Measurements from ENCODE around the gene TXN. TPM values are rescaled to one million over a fixed set of nuclear protein-coding genes. Genes with fewer than 3 reads are reported as not detected.

TXN gene
- total RNA-seq, 4 donors from 2014 or later, result 472 to 921 (median 819) TPM

DNA sequence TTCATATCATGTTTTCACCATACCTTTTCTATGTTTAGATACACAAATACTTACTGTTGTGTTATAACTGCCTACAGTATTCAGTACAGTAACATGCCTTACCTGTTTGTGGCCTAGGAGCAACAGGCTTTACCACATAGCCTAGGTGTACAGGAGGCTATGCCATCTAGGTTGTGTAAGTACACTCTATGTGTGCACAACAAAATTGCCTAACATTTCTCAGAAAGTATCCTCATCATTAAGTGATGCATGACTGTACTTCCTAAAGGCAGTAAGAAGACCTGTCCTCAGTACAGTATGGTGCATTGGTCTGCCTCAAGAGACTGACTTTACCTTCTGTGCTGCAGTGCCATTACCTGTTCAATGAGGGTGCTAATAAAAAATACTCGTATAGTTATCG is 7.9 kb downstream of the TXN start:
- Histone ChIP-seq H3K4me3 (no peak overlapping the region), H3K27ac (no peak overlapping the region), H3K27me3 (no peaks in the 10 kb centered on the region), H3K36me3 (peaks cover 10 to 80% (median 18%) of the 10 kb centered on the region in 3 donors), H3K4me1 (peaks cover 0 to 43% (median 3%) of the 10 kb centered on the region in 3 donors), H3K9me3 (no peaks in the 10 kb centered on the region)
- no peak for DNase-seq
- TF ChIP-seq, protein P1, sequence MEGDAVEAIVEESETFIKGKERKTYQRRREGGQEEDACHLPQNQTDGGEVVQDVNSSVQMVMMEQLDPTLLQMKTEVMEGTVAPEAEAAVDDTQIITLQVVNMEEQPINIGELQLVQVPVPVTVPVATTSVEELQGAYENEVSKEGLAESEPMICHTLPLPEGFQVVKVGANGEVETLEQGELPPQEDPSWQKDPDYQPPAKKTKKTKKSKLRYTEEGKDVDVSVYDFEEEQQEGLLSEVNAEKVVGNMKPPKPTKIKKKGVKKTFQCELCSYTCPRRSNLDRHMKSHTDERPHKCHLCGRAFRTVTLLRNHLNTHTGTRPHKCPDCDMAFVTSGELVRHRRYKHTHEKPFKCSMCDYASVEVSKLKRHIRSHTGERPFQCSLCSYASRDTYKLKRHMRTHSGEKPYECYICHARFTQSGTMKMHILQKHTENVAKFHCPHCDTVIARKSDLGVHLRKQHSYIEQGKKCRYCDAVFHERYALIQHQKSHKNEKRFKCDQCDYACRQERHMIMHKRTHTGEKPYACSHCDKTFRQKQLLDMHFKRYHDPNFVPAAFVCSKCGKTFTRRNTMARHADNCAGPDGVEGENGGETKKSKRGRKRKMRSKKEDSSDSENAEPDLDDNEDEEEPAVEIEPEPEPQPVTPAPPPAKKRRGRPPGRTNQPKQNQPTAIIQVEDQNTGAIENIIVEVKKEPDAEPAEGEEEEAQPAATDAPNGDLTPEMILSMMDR (IDR thresholded peaks at IDR 0.05), result no peak
- TF ChIP-seq POLR2A (IDR thresholded peaks at IDR 0.05), result no peak
- WGBS, 2 donors, result 37 to 82% methylated on average over 2 of the region's 2 CpGs
- intact Hi-C loops (cut with DNase I), result no loop called here

DNA sequence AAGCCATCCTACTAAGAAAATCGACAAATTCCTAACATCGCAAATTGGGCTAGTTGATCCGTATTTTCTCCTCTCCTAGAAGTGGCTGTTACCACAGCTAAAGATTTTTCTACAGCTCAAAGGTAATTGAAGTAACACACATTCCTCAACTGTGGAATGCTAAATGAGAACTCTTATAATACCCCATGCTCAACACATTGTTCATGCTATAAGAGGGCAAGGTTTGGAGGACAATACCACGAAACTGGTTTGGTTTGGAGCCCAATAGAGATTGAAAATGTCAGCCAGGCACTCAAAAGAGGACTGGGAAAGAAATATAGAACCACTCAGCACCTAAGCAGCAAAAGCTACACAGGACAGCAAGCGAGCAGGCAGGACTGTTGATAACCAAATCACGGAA is 10.1 kb downstream of the TXN start:
- H3K4me3 ChIP-seq, result no peak overlapping the region
- DNase-seq, result no peak
- TF ChIP-seq, protein P1 (IDR thresholded peaks at IDR 0.05), result no peak
- no peak for TF ChIP-seq POLR2A (IDR thresholded peaks at IDR 0.05)
- 93 to 96% methylated on average over 6 of the region's 6 CpGs for WGBS, 2 donors
- no peaks in the 10 kb centered on the region for H3K27me3 ChIP-seq
- peaks cover 0 to 35% (median 0%) of the 10 kb centered on the region in 3 donors for H3K4me1 ChIP-seq
- intact Hi-C loops (cut with DNase I), result no loop called here
- H3K36me3 ChIP-seq, result peaks cover 10 to 95% (median 18%) of the 10 kb centered on the region in 3 donors
- no peak overlapping the region for H3K27ac ChIP-seq
- H3K9me3 ChIP-seq, result no peaks in the 10 kb centered on the region

DNA sequence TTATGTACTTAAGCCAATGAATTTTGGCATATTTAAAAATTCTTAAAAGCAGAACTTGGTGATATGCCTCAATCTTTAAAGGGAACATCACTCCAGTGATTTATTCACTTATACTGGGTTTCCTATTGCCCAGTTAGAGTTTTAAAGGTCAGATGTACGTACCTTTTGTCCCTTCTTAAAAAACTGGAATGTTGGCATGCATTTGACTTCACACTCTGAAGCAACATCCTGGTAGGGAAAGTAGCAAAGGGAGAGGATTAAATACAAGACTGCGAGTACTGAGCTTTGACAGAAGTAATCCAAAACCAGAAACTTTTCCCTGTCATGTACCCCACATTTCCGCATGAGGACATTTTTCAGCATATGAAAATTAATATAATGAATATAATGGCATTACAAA is 11.7 kb downstream of the TXN start:
- Histone ChIP-seq H3K4me3 (no peak overlapping the region), H3K27ac (no peak overlapping the region), H3K36me3 (peaks cover 10 to 79% (median 18%) of the 10 kb centered on the region in 3 donors), H3K4me1 (peaks cover 0 to 25% (median 0%) of the 10 kb centered on the region in 3 donors), H3K27me3 (no peaks in the 10 kb centered on the region), H3K9me3 (no peaks in the 10 kb centered on the region)
- DNase-seq, result no peak
- intact Hi-C loops (cut with DNase I), result no loop called here
- WGBS, 2 donors, result 67 to 92% methylated on average over 3 of the region's 3 CpGs
- no peak for TF ChIP-seq POLR2A (IDR thresholded peaks at IDR 0.05)
- TF ChIP-seq, protein P1 (IDR thresholded peaks at IDR 0.05), result no peak

DNA sequence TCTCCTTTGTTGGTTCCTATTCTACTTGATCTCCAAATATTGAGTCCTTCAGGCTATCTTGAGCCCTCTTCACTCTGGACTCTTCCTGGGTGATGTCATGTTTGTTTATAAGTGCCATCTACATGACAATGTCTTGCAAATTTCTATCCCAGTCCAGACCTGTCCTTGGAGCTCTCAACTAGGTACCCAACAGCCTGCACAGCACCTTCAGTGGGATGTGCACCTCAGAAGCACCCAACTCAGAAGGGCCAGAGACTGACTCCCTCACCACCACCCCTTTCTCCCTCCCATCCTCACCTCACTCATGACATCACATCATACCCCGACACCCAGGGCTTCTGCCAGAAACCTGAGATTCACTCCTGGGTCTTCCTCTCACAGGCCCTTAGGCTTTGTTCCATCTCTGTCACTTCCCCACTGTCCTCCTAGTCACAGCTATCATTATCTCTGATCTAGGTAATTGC is 14.4 kb downstream of the TXN start:
- no peak overlapping the region for H3K4me3 ChIP-seq
- peak overlapping the region in 1 of 4 donors; percentile 19 for H3K27ac ChIP-seq
- peaks cover 0 to 14% (median 0%) of the 10 kb centered on the region in 3 donors for H3K4me1 ChIP-seq
- peaks cover 4 to 51% (median 10%) of the 10 kb centered on the region in 3 donors for H3K36me3 ChIP-seq
- intact Hi-C loops (cut with DNase I), result no loop called here
- TF ChIP-seq, protein P1 (IDR thresholded peaks at IDR 0.05), result no peak
- no peak for TF ChIP-seq POLR2A (IDR thresholded peaks at IDR 0.05)
- H3K27me3 ChIP-seq, result no peaks in the 10 kb centered on the region
- 79 to 93% methylated on average over 1 of the region's 1 CpG for WGBS, 2 donors
- no peaks in the 10 kb centered on the region for H3K9me3 ChIP-seq
- DNase-seq, result no peak

DNA sequence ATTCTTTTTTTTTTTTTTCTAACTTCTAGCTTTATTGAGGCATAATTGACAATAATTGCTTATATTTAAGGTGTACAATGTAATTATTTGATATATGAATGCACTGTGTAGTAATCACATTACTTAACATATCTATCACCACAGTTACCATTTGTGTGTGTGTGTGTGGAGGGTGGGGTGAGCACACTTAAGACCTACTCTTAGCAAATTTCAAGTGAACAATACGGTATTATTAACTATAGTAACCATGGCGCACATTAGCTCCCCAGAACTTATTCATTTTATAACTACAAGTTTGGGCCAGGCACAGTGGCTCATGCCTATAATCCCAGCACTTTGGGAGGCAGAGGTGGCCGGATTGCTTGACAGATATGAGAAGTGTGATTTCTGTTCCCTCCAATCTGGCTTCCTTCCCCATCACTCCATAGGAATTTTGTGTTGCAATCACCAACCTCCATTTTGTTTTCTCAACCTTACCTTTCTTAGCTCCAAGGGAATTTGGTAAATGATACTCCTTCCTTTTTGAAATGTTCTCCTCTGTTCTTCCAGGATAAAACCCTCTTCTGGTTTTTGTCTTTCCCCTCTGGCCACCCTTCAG is 14.9 kb downstream of the TXN start:
- TF ChIP-seq, protein P1 (IDR thresholded peaks at IDR 0.05), result no peak
- TF ChIP-seq POLR2A (IDR thresholded peaks at IDR 0.05), result no peak
- Histone ChIP-seq H3K4me1 (peaks cover 0 to 14% (median 0%) of the 10 kb centered on the region in 3 donors), H3K27ac (peak overlapping the region in 1 of 4 donors; percentile 19), H3K27me3 (no peaks in the 10 kb centered on the region), H3K4me3 (no peak overlapping the region), H3K9me3 (no peaks in the 10 kb centered on the region), H3K36me3 (peaks cover 0 to 46% (median 7%) of the 10 kb centered on the region in 3 donors)
- WGBS, 2 donors, result 51 to 64% methylated on average over 3 of the region's 3 CpGs
- intact Hi-C loops (cut with DNase I), result no loop called here
- no peak for DNase-seq

All from esophagus squamous epithelium (tissue), 5 donors.